Stimulated activated CD8-positive, alpha-beta memory T cell treated with anti-CD3 and anti-CD28 coated beads, Interleukin-15, amount 100 ng/mL, for 4 hours (primary cell): ENCODE measurements around the gene UGT1A8.
"Not testable (repeated sequence)": the region's sequence is repeated elsewhere in the genome, so short reads cannot be mapped to it uniquely, and the experiment has no call there.

Experiments used
- DNase-seq, 2 donors: peaks; one replicate each; pipeline ENCODE4 v3.0.0-alpha.2; 2020; ENCODE audit warnings: low read depth in 2 of 2

UGT1A8 gene

DNA sequence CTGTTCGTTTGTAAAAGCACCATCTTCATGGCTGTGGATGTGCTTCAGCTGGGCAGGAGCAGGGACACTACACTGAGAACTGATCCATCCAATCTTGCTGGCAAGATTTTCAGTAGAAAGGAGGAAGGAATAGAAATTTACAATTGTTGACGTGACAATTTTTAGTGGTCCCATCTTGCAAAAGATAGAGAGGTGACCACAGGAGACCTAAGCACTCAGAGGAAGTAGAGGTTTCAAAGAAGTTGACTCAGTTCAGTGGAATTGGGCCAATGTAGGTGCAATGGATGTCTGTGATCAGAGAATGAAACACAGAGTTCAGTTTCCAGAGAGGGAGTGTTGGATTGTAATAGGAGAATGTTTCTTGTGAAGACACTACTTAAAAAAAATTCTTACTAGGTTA, 96.7 kb downstream of the UGT1A8 start:
- no peak for DNase-seq

DNA sequence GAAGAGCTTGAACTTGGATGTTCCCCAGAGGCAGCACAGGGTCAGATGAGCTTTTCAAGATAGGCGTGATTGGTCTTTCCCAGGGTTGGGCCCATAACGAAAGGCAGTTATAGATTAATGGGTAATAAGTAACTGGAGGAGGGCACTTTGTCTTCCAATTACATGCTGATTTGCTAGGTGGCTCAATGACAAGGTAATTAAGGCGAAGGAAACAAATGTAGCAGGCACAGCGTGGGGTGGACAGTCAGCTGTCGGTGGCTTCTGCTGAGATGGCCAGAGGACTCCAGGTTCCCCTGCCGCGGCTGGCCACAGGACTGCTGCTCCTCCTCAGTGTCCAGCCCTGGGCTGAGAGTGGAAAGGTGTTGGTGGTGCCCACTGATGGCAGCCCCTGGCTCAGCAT, 101.1 kb downstream of the UGT1A8 start, which contains the start of gene UGT1A4:
UGT1A4 (plus strand) TSS at position 185 of the 400 bp plus-strand sequence; CDS start at position 270, 85 bp downstream.
- no peak for DNase-seq

- DNase-seq: no peak
Measured at GRCh38 chr2:233728723-233729301, 111.4 kb downstream of the UGT1A8 start, which contains the start of gene UGT1A3. Gene UGT1A3, plus strand, starts transcription at chr2:233729042. Its CDS starts 85 bp downstream, at chr2:233729127.

GRCh38 chr2:233736868-233737653, 119.6 kb downstream of the UGT1A8 start:
- DNase-seq: not testable (repeated sequence)

GRCh38 chr2:233740870-233741269, 123.4 kb downstream of the UGT1A8 start:
- DNase-seq: no peak

DNA sequence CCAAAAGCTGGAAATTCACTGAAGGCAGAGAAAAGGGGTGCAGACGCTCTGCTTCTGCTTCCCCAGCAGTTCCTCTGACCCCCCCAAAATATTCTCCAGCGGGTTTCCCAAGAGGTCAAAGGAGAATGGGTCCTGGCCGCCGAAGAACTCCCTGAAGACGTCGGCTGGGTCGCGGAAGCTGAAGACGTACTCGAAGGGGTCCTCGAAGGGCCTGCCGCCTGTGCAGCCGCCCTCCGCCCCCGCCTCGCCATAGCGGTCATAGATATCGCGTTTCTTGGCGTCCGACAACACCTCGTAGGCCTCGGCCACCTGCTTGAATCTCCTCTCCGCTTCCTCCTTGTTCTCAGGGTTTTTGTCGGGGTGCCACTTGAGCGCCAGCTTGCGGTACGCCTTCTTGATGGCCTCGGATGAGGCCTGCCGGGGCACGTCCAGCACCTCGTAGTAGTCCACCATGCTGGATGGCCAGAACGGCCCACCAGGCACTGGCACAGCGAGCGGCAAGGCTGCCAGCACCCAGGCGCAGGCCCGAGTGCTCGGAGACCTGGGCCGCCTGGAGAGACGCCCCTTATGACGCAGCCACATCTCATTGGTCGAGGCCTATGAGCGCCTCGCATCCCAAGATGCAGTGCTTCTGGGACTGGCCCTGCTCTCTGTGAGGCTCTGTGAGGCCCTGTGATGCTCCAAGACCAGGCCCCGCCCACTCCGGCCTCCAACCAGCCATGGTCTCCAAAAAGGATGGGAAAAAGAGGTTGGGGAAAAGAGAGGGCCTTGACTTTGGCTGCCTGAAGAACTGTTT, 126.2 kb downstream of the UGT1A8 start:
- DNase-seq: no peak

DNA sequence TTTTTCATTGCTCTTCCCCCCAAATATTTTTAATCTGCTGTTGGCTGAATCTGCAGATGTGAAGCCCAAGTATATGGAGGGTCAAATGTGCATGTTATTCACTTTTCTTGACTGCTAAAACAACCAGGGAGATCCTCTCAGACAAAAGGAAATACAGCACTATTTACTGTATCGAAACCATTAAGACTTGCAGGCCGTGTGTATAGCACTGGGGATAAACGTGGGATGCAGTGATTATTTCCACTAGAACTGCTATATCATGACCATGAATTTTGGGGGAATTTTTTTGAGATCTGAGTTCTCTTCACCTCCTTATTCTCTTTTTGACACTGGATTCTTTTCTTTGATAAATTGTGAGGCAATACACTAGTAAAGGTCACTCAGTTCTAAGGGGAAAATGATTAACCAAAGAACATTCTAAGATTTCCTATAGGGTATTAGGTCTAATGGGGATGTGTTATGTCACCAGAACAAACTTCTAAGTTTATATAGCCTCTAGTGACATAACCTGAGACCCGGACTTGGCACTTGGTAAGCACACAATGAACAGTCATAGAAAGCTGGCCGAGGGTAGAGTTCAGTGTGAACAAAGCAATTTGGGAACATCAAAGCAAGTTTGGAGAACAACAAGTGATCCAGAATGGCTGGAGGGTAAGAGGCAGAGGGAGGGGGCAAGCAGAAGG, 127.8 kb downstream of the UGT1A8 start:
- DNase-seq: no peak

DNA sequence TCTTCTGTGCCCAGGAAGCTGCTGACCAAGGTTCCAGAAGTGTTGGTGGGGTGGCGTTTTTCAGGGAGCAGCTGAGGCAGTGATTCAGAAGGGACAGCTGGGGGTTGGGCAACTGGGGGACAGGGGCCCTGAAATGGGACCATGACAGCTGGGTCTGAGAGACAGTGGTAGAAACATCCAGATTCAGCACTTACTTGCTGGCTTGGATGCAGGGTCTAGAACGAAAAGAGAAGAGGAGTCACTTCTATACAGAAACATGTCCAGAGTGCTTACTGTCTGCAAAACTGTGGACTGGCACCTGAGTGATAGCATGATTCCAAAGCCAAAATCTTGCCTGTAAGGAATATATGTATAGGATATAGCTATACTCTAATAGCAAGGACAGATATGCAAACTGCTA, 128.4 kb downstream of the UGT1A8 start:
- DNase-seq: not testable (repeated sequence)

DNA sequence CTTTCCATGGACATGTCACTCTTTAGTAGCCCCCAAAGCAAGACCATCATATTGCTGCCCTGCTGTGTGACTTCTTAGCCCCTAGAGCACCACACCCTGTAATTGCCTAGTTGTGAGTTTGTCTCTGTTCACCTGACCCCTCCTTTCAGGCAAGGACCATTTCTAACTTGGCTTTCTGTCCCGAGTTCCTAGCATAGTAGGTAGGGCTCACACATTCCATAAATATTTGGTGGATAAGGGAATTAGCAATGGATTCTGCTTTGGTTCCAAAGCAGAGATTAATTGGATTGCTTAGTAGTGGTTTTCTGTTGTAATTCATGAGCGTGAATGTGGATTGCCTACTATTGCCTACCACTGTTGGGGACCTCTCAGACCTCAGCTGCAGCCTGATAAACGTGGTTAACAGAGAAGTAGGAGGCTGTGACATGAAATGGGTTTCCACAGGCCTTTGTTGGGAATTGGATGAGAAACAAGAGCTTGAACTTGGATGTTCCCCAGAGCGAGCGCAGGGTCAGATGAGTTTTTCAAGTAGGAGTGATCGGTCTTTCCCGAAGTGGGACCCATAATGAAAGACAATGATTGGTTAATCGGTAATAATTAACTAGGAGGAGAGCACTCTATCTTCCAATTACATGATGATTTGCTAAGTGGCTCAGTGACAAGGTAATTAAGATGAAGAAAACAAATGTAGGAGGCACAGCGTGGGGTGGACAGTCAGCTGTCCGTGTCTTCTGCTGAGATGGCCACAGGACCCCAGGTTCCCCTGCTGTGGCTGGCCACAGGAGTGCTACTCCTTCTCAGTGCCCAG, 129.2 kb downstream of the UGT1A8 start:
- no peak for DNase-seq

GRCh38 chr2:233747283-233747544, 129.8 kb downstream of the UGT1A8 start:
- no peak for DNase-seq

- DNase-seq: not testable (repeated sequence)
Measured at GRCh38 chr2:233750689-233751088, 133.3 kb downstream of the UGT1A8 start.

GRCh38 chr2:233751212-233752009, 134.0 kb downstream of the UGT1A8 start:
- DNase-seq: not testable (repeated sequence)

DNA sequence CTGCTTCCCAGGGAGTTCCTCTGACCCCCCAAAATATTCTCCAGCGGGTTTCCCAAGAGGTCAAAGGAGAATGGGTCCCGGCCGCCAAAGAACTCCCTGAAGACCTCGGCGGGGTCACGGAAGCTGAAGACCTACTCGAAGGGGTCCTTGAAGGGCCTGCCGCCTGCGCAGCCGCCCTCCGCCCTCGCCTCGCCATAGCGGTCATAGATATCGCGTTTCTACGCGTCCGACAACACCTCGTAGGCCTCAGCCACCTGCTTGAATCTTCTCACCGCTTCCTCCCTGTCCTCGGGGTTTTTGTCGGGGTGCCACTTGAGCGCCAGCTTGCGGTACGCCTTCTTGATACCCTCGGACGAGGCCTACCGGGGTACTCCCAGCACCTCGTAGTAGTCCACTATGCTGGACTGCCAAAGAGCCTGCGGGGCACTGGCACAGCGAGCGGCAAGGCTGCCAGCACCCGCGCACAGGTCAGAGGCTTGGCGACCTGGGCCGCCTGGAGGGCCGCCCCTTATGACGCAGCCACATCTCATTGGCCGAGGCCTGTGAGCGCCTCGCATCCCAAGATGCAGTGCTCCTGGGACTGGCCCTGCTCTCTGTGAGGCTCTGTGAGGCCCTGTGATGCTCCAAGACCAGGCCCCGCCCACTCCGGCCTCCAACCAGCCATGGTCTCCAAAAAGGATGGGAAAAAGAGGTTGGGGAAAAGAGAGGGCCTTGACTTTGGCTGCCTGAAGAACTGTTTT, 137.6 kb downstream of the UGT1A8 start:
- no peak for DNase-seq

GRCh38 chr2:233756429-233757081, 139.1 kb downstream of the UGT1A8 start:
- DNase-seq: no peak

- no peak for DNase-seq
Measured at GRCh38 chr2:233758141-233758540, 140.7 kb downstream of the UGT1A8 start.

- no peak for DNase-seq
Measured at GRCh38 chr2:233758849-233759248, 141.4 kb downstream of the UGT1A8 start.

GRCh38 chr2:233760043-233760442, 142.6 kb downstream of the UGT1A8 start, which contains the start of gene UGT1A1:
Gene UGT1A1, plus strand, starts transcription at chr2:233760270. Its CDS starts 18 bp downstream, at chr2:233760288.
- DNase-seq: no peak

- no peak for DNase-seq
Measured at GRCh38 chr2:233761040-233761769, 143.8 kb downstream of the UGT1A8 start.
